ENCODE data around the gene SYCP2. TPM values are rescaled to one million over a fixed set of nuclear protein-coding genes. Genes with fewer than 3 reads are reported as not detected.
"Not testable (repeated sequence)": the region's sequence is repeated elsewhere in the genome, so short reads cannot be mapped to it uniquely, and the experiment has no call there.

The SYCP2 gene
- total and polyA plus RNA-seq, 7 donors, result 0.29 to 1.1 (median 0.49) TPM

DNA sequence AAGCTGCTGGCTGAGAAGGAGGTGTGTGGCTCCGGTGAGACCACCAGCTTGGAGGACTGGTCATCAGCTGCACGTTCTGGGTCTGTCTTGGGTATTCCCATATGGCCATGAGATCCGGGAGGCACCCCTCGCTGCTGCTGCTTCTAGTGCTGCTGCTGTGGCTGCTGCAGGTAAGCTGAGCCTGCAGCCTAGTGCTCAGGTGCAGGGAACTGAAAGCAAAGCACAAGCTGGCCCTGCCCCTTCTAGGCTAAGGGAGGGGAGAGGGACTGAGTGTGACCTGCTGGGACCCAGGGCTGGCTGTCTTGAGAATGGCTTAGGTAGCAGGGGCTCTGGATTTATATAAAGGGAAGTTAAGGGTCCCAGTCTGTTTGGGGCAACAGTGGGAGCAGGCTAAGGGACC is 25.2 kb upstream of the SYCP2 start:
- no peak for DNase-seq
- H3K4me1 ChIP-seq, result peaks cover 7% of the 10 kb centered on the region
- H3K4me3 ChIP-seq, result no peak overlapping the region
- no peaks in the 10 kb centered on the region for H3K36me3 ChIP-seq (ENCODE audit: insufficient read depth in 1 of 2, low read depth in 1 of 2)
- H3K9me3 ChIP-seq, result no peaks in the 10 kb centered on the region
- no peaks in the 10 kb centered on the region for H3K27me3 ChIP-seq (ENCODE audit: insufficient read depth in 3 of 3, low read length in 2 of 3)
- 84 to 95% (median 93%) methylated on average over 4 of the region's 4 CpGs for WGBS, 3 donors
- no peak for ATAC-seq
- TF ChIP-seq, protein P1, sequence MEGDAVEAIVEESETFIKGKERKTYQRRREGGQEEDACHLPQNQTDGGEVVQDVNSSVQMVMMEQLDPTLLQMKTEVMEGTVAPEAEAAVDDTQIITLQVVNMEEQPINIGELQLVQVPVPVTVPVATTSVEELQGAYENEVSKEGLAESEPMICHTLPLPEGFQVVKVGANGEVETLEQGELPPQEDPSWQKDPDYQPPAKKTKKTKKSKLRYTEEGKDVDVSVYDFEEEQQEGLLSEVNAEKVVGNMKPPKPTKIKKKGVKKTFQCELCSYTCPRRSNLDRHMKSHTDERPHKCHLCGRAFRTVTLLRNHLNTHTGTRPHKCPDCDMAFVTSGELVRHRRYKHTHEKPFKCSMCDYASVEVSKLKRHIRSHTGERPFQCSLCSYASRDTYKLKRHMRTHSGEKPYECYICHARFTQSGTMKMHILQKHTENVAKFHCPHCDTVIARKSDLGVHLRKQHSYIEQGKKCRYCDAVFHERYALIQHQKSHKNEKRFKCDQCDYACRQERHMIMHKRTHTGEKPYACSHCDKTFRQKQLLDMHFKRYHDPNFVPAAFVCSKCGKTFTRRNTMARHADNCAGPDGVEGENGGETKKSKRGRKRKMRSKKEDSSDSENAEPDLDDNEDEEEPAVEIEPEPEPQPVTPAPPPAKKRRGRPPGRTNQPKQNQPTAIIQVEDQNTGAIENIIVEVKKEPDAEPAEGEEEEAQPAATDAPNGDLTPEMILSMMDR (IDR thresholded peaks at IDR 0.05), result no peak
- intact Hi-C loops (cut with DNase I), result no loop called here
- no peak overlapping the region for H3K27ac ChIP-seq

DNA sequence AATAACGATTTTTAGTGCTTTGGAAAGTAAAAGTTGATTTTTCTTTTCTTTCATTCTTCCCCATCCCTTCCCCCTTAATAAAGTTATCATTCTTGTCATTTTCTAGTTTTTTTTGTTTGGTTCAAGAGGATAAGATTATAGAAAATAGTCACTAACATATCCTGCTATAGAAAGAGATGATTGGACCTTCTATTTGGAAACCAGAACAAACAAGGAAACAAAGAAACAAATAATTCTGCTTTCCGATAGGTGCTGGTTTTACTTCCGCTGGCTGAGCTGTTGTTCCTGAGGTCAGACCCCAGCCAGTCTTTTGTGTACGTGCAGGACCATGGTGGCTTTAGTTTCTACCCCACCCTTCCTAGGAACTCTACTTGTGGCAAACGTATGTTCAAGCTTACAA is 24.7 kb upstream of the SYCP2 start, which contains the start of gene CDH26:
Gene CDH26, plus strand, starts transcription at position 301 of the 400 bp plus-strand sequence. CDS start 304 bp downstream, outside the sequence.
- intact Hi-C loops (cut with DNase I), result no loop called here
- Histone ChIP-seq H3K27ac (no peak within 1 kb of the TSS), H3K9me3 (no peaks in the 10 kb centered on the region), H3K27me3 (ENCODE audit: insufficient read depth in 3 of 3, low read length in 2 of 3) (no peaks in the 10 kb centered on the region), H3K4me1 (peaks cover 7% of the 10 kb centered on the region), H3K4me3 (no peak within 1 kb of the TSS), H3K36me3 (ENCODE audit: insufficient read depth in 1 of 2, low read depth in 1 of 2) (no peaks in the 10 kb centered on the region)
- TF ChIP-seq, protein P1 (IDR thresholded peaks at IDR 0.05), result no peak
- DNase-seq, result no peak
- no peak for ATAC-seq
- 90 to 93% (median 91%) methylated on average over 5 of the region's 5 CpGs for WGBS, 3 donors

DNA sequence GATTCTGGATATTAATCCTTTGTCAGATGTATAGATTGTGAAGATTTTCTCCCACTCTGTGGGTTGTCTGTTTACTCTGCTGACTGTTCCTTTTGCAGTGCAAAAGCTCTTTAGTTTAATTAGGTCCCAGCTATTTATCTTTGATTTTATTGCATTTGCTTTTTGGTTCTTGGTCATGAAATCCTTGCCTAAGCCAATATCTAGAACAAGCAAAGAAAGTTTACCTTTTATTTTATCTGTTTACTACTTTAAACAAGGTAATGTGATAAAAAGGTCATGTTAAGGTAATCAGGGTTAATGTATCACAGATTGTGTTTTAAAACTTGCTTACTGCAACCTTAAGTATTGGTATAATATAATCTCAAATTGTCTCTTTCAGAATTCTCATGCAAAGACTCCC is 24.1 kb upstream of the SYCP2 start:
- DNase-seq; H3K27ac ChIP-seq; ATAC-seq; H3K9me3 ChIP-seq; intact Hi-C loops (cut with DNase I); H3K4me3 ChIP-seq; H3K4me1 ChIP-seq; H3K36me3 ChIP-seq (ENCODE audit: insufficient read depth in 1 of 2, low read depth in 1 of 2); H3K27me3 ChIP-seq (ENCODE audit: insufficient read depth in 3 of 3, low read length in 2 of 3): not testable (repeated sequence)

DNA sequence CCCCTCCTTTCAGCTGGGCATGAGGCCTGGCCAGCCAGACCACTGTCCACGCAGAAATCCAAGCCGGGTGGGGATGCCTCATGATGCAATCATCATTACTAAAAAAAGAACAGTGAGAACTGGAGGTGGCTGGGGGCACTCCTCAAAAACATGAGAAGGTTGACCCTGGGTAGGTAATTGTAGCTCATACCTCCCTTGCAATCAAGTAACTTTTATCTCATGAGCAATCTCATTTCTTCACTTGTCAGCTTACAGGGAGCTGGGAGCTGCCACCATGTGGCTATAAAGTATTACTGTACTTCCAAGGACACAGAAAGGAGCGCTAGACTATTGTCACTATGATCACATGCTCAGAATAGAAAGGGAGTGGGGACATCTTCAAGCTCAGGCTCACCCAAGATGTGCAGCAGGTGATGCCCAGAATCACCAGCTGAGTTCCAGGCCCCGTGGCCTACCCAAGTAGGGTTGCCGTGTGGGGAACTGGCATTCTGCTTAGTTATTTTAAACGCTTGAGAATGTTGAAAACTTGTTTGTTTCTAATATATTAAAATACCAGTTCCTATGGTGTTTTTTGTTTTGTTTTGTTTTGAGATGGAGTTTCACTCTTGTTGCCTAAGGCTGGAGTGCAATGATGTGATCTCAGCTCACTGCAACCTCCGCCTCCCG is 21.8 kb upstream of the SYCP2 start:
- TF ChIP-seq, protein P1 (IDR thresholded peaks at IDR 0.05), result peak; percentile 54
- intact Hi-C loops (cut with DNase I), result loop anchor here in 1 of 2 donors (2.0 kb wide), 1 partner anchor 14 kb away; the partner anchor contains the start of genes FAM217B and PPP1R3D
- Histone ChIP-seq H3K27me3 (ENCODE audit: insufficient read depth in 3 of 3, low read length in 2 of 3) (no peaks in the 10 kb centered on the region), H3K9me3 (no peaks in the 10 kb centered on the region), H3K36me3 (ENCODE audit: insufficient read depth in 1 of 2, low read depth in 1 of 2) (peaks cover 0 to 14% of the 10 kb centered on the region in 2 donors), H3K4me1 (peaks cover 7% of the 10 kb centered on the region), H3K27ac (peak overlapping the region; percentile 71), H3K4me3 (no peak overlapping the region)
- peak in 1 of 2 donors; percentile 57 for DNase-seq
- WGBS, 3 donors, result 43 to 56% (median 48%) methylated on average over 8 of the region's 8 CpGs
- peak; percentile 95 to 98 (median 97) for ATAC-seq

DNA sequence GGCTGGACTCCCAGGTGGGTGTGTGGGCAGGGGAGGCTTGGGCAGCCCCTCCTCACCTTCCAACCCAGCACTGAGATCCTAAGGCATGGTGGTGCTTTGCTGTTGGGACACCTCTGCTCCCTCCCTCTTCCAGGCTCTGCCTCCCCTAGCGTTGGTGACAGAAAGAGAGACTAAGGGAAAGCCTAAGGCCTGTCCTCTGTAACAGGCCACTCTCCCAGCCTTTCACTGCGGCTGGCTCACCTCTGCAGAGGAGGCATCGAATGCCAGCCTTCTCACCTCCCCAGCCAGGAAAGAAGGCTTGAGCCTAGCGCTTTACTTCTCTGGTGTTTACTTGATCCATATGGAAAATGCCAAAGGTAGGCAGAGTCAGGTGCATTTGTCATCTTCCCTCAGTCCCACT is 21.3 kb upstream of the SYCP2 start:
- Histone ChIP-seq H3K4me1 (peaks cover 7% of the 10 kb centered on the region), H3K9me3 (no peaks in the 10 kb centered on the region), H3K27me3 (ENCODE audit: insufficient read depth in 3 of 3, low read length in 2 of 3) (no peaks in the 10 kb centered on the region), H3K36me3 (ENCODE audit: insufficient read depth in 1 of 2, low read depth in 1 of 2) (peaks cover 0 to 19% of the 10 kb centered on the region in 2 donors), H3K4me3 (no peak overlapping the region), H3K27ac (peak overlapping the region; percentile 71)
- WGBS, 3 donors, result 42 to 65% (median 49%) methylated on average over 4 of the region's 4 CpGs
- intact Hi-C loops (cut with DNase I), result loop anchor here in 1 of 2 donors (2.0 kb wide), 1 partner anchor 14 kb away; the partner anchor contains the start of genes FAM217B and PPP1R3D
- peak; percentile 36 to 64 (median 60) for ATAC-seq
- TF ChIP-seq, protein P1 (IDR thresholded peaks at IDR 0.05), result no peak
- DNase-seq, result no peak
